ENCODE measurements around the gene TRAK1. TPM values are rescaled to one million over a fixed set of nuclear protein-coding genes. Genes with fewer than 3 reads are reported as not detected.

Gene TRAK1
- polyA plus RNA-seq, 3 donors: 6.6 to 40.8 (median 7.0) TPM

DNA sequence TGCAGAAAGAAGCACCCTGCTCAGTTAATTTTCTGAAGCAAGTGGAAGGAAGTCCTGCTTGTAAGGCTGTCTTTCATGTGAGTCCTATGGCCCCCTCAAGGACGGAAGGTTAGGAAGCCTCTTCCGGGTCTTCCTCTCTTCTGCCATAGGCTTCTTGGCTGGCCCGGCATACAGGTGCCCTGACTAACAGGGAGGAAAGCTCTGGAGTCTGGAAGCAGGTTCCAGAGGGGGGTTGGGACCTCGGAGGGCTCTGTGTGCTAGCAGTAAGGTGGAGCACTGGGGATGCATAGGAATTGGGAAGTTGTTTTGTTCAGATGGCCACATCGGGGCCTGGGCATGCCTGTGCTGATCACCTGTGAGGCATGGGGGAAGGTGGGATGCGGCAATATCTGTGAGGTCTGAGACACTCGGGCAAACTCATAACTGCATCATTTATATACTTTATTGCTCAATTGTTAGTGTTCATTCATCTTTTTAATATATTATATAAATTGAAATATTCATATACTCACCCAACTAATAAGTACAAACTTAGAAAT, 49.6 kb downstream of the TRAK1 start:
- Histone ChIP-seq H2AFZ (ENCODE audit: insufficient read depth, low read depth, low read length, poor library complexity, severe bottlenecking) (no peak overlapping the region), H3K4me1 (ENCODE audit: control insufficient read depth in 1 of 2, insufficient read depth in 2 of 2, low read length in 2 of 2) (no peaks in the 10 kb centered on the region), H3K9ac (ENCODE audit: insufficient read depth, low read length, poor library complexity, severe bottlenecking) (no peak overlapping the region), H3K27me3 (ENCODE audit: control insufficient read depth in 2 of 2, insufficient read depth in 2 of 2, low read length in 2 of 2) (no peaks in the 10 kb centered on the region), H3K4me2 (replicated peaks; ENCODE audit: extremely low read depth, low read length, poor library complexity, severe bottlenecking) (no peak overlapping the region), H3K9me3 (replicated peaks in 1 of 2; ENCODE audit: control insufficient read depth in 1 of 2, insufficient read depth in 1 of 2, low read length in 2 of 2) (no peaks in the 10 kb centered on the region), H3K36me3 (replicated peaks in 1 of 2; ENCODE audit: control insufficient read depth in 1 of 2, insufficient read depth in 2 of 2, low read length in 2 of 2) (peaks cover 6 to 14% of the 10 kb centered on the region in 2 donors), H4K20me1 (ENCODE audit: insufficient read depth, low read length) (peaks cover 84% of the 10 kb centered on the region), H3K4me3 (replicated peaks in 1 of 3; ENCODE audit: low read depth in 2 of 3, low read length in 3 of 3) (no peak overlapping the region), H3K79me2 (ENCODE audit: insufficient read depth, low read length) (peaks cover 21% of the 10 kb centered on the region), H3K27ac (ENCODE audit: low read depth in 1 of 2, low read length in 2 of 2) (no peak overlapping the region)
- Mint-ChIP-seq H3K4me3 (no peak overlapping the region), H3K27ac (no peak overlapping the region), H3K9me3 (no peaks in the 10 kb centered on the region), H3K27me3 (ENCODE audit: low read depth in 3 of 3) (no peaks in the 10 kb centered on the region), H3K36me3 (peaks cover 9 to 34% of the 10 kb centered on the region in 2 donors), H3K4me1 (no peaks in the 10 kb centered on the region)
- DNase-seq: no peak
- intact Hi-C loops (cut with micrococcal nuclease): no loop called here
- TF ChIP-seq, protein P1, sequence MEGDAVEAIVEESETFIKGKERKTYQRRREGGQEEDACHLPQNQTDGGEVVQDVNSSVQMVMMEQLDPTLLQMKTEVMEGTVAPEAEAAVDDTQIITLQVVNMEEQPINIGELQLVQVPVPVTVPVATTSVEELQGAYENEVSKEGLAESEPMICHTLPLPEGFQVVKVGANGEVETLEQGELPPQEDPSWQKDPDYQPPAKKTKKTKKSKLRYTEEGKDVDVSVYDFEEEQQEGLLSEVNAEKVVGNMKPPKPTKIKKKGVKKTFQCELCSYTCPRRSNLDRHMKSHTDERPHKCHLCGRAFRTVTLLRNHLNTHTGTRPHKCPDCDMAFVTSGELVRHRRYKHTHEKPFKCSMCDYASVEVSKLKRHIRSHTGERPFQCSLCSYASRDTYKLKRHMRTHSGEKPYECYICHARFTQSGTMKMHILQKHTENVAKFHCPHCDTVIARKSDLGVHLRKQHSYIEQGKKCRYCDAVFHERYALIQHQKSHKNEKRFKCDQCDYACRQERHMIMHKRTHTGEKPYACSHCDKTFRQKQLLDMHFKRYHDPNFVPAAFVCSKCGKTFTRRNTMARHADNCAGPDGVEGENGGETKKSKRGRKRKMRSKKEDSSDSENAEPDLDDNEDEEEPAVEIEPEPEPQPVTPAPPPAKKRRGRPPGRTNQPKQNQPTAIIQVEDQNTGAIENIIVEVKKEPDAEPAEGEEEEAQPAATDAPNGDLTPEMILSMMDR (IDR thresholded peaks at IDR 0.05): no peak
- 100% methylated on average over 3 of the region's 7 CpGs for WGBS (ENCODE audit: insufficient coverage)

DNA sequence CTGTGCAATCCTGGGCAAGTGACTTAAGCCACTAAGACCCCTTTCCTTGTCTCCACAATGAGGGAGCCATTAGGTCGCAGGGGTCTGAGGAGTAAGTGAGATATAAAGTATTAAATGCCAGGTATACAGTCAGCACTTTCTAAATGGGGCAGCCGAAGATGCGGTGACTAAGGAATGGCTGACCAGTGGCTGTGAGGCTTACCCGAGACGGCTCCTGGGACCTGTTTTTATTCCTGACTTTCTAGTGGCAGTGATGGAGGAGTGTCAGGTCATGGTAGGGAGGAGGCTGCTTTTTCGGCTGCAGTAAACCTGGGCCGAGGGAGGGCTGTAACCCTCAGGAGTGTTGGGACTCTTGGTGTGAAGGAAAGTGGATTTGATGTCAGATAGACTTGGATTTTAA, 52.3 kb downstream of the TRAK1 start:
- H2AFZ ChIP-seq (ENCODE audit: insufficient read depth, low read depth, low read length, poor library complexity, severe bottlenecking): no peak overlapping the region
- no peak for DNase-seq
- TF ChIP-seq, protein P1 (IDR thresholded peaks at IDR 0.05): no peak
- intact Hi-C loops (cut with micrococcal nuclease): no loop called here
- WGBS (ENCODE audit: insufficient coverage): 98% methylated on average over 7 of the region's 7 CpGs
- no peaks in the 10 kb centered on the region for H3K27me3 ChIP-seq (ENCODE audit: control insufficient read depth in 2 of 2, insufficient read depth in 2 of 2, low read length in 2 of 2)
- no peak overlapping the region for H3K27ac ChIP-seq (ENCODE audit: low read depth in 1 of 2, low read length in 2 of 2)
- Mint-ChIP-seq H3K27ac (no peak overlapping the region), H3K36me3 (peaks cover 16 to 31% of the 10 kb centered on the region in 2 donors), H3K9me3 (no peaks in the 10 kb centered on the region), H3K4me1 (peaks cover 15% of the 10 kb centered on the region), H3K4me3 (no peak overlapping the region), H3K27me3 (ENCODE audit: low read depth in 3 of 3) (peaks cover 0 to 1% (median 0%) of the 10 kb centered on the region in 3 donors)
- H3K79me2 ChIP-seq (ENCODE audit: insufficient read depth, low read length): peaks cover 17% of the 10 kb centered on the region
- H3K36me3 ChIP-seq (replicated peaks in 1 of 2; ENCODE audit: control insufficient read depth in 1 of 2, insufficient read depth in 2 of 2, low read length in 2 of 2): peaks cover 6 to 14% of the 10 kb centered on the region in 2 donors
- no peak overlapping the region for H3K9ac ChIP-seq (ENCODE audit: insufficient read depth, low read length, poor library complexity, severe bottlenecking)
- H3K4me1 ChIP-seq (ENCODE audit: control insufficient read depth in 1 of 2, insufficient read depth in 2 of 2, low read length in 2 of 2): no peaks in the 10 kb centered on the region
- peaks cover 89% of the 10 kb centered on the region for H4K20me1 ChIP-seq (ENCODE audit: insufficient read depth, low read length)
- H3K4me2 ChIP-seq (replicated peaks; ENCODE audit: extremely low read depth, low read length, poor library complexity, severe bottlenecking): no peak overlapping the region
- H3K4me3 ChIP-seq (replicated peaks in 1 of 3; ENCODE audit: low read depth in 2 of 3, low read length in 3 of 3): no peak overlapping the region
- no peaks in the 10 kb centered on the region for H3K9me3 ChIP-seq (replicated peaks in 1 of 2; ENCODE audit: control insufficient read depth in 1 of 2, insufficient read depth in 1 of 2, low read length in 2 of 2)

All from CD14-positive monocyte (primary cell).